ENCODE measurements around the gene ABCB10.

DNA sequence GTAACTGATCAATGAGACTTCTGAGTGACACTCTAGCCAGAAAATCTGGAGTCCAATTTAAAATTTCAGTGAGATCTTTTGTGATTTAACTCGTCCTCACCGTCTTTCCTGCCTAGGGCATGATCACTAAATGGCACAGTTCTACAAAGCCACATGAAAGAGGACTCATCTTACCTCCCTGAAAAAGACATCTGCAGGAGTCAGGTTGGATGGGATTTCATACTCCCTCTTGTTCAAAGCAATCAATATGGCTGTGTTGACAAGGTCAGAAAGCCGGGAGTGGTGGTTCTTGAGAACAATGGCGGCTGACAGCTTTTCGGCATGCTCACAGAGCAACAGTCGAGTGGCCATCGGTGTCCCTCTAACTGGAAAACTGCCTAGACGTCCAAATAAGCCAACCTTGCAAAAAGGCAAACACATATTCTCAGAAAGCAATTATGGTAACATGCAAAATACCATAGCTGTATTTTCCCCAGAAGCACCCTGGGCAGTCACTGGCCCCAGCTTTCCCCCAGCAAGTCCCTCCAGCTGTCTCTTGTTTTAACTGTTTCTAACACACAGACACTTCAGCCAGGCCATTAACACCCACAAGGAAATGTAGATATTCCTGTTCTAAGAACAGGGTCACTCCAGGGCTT lies 88.0 kb downstream of the ABCB10 start:
- TF ChIP-seq, protein P1, sequence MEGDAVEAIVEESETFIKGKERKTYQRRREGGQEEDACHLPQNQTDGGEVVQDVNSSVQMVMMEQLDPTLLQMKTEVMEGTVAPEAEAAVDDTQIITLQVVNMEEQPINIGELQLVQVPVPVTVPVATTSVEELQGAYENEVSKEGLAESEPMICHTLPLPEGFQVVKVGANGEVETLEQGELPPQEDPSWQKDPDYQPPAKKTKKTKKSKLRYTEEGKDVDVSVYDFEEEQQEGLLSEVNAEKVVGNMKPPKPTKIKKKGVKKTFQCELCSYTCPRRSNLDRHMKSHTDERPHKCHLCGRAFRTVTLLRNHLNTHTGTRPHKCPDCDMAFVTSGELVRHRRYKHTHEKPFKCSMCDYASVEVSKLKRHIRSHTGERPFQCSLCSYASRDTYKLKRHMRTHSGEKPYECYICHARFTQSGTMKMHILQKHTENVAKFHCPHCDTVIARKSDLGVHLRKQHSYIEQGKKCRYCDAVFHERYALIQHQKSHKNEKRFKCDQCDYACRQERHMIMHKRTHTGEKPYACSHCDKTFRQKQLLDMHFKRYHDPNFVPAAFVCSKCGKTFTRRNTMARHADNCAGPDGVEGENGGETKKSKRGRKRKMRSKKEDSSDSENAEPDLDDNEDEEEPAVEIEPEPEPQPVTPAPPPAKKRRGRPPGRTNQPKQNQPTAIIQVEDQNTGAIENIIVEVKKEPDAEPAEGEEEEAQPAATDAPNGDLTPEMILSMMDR (IDR thresholded peaks at IDR 0.05) = no peak
- TF ChIP-seq POLR2AphosphoS5 (IDR thresholded peaks at IDR 0.05) = no peak
